Measurements from ENCODE around the gene LMO1. TPM values are rescaled to one million over a fixed set of nuclear protein-coding genes. Genes with fewer than 3 reads are reported as not detected.

LMO1 gene
- total RNA-seq, 1 experiment from 2014 or later: 0.27 TPM

GRCh38 chr11:8234425-8234821, 29.3 kb downstream of the LMO1 start:
- BruUV-seq (replicated peaks): no TSS peak
- Histone ChIP-seq H3K27ac (ENCODE audit: low read depth, low read length) (no peak overlapping the region; the same call in 1 of the 2 replicates), H3K27me3 (ENCODE audit: insufficient read depth, low read length) (no peaks in the 10 kb centered on the region), H3K4me3 (replicated peaks in 1 of 2; ENCODE audit: low read depth in 1 of 2, low read length in 2 of 2) (no peak overlapping the region), H3K79me2 (ENCODE audit: insufficient read depth, low read length) (no peaks in the 10 kb centered on the region), H3K9me3 (ENCODE audit: control insufficient read depth in 1 of 2, insufficient read depth in 1 of 2, low read depth in 1 of 2, low read length in 2 of 2) (no peaks in the 10 kb centered on the region), H3K4me2 (ENCODE audit: low read length) (peak overlapping the region; percentile 67), H4K20me1 (ENCODE audit: insufficient read depth) (no peaks in the 10 kb centered on the region), H3K4me1 (ENCODE audit: control insufficient read depth in 1 of 2, insufficient read depth in 2 of 2, low read length in 2 of 2) (peaks cover 9 to 14% of the 10 kb centered on the region in 2 experiments; a peak in 3 of 4 replicates), H3K9me2 (ENCODE audit: insufficient read depth) (no peaks in the 10 kb centered on the region), H2AFZ (ENCODE audit: low read depth, low read length, poor library complexity, severe bottlenecking) (peak overlapping the region; percentile 46), H3K36me3 (ENCODE audit: control insufficient read depth in 1 of 2, insufficient read depth in 2 of 2, low read length in 2 of 2) (no peaks in the 10 kb centered on the region), H3K9ac (ENCODE audit: low read length) (peak overlapping the region; percentile 17; the same call in 1 of the 2 replicates)
- CTCF ChIA-PET: interaction anchor here (0.9 to 3.0 kb wide), 10 partner anchors 9 to 332 kb away, joined by 3 to 13 read pairs (median 4); partner anchors contain the start of gene LMO1
- DNase-seq (ENCODE audit: low read depth, low spot score) (peak; percentile 57), ATAC-seq (peak; percentile 94)
- intact Hi-C loops (cut with micrococcal nuclease): no loop called here
- POLR2A ChIA-PET: interaction anchor here (0.7 kb wide), 1 partner anchor 332 kb away, joined by 3 read pairs; no protein-coding TSS in a partner anchor
- RAD21 ChIA-PET (ENCODE audit: low non-redundant PET in 1 of 2, low total read pairs in 2 of 2, uncharacterized antibody in 2 of 2, unreplicated experiment in 2 of 2): interaction anchor here in 1 of 2 experiments (0.8 kb wide), 1 partner anchor 29 kb away, joined by 3 read pairs; the partner anchor contains the start of gene LMO1
- TF ChIP-seq TCF7L2 (IDR thresholded peaks at IDR 0.05; ENCODE audit: borderline replicate concordance, extremely low read depth, insufficient read depth, insufficient read length) (no peak), EZH2 (IDR thresholded peaks at IDR 0.05) (no peak), ZFX (IDR thresholded peaks at IDR 0.05) (no peak), EGR1 (IDR thresholded peaks at IDR 0.05; ENCODE audit: low read depth) (no peak), SRF (IDR thresholded peaks at IDR 0.05; ENCODE audit: low read depth) (no peak), ZBTB33 (IDR thresholded peaks at IDR 0.05; ENCODE audit: extremely low read depth, insufficient replicate concordance, low read length) (no peak), CTCF (IDR thresholded peaks at IDR 0.05 in 2 of 3, conservative IDR thresholded peaks at IDR 0.05 in 1 of 3; ENCODE audit: borderline replicate concordance in 1 of 3, insufficient read depth in 1 of 3, low read depth in 2 of 3, low read length in 2 of 3) (peak; percentile 39 to 61 (median 48); a peak in 5 of 6 replicates), JUND (IDR thresholded peaks at IDR 0.05) (no peak), SIN3A (IDR thresholded peaks at IDR 0.05; ENCODE audit: low read depth) (no peak), ZNF274 (IDR thresholded peaks at IDR 0.05; ENCODE audit: low read depth, low read length) (no peak), RAD21 (IDR thresholded peaks at IDR 0.05; ENCODE audit: low read depth) (peak; percentile 28; the same call in 1 of the 2 replicates), EZH2phosphoT487 (IDR thresholded peaks at IDR 0.05; ENCODE audit: borderline replicate concordance) (no peak)
- TF ChIP-seq, protein P1, sequence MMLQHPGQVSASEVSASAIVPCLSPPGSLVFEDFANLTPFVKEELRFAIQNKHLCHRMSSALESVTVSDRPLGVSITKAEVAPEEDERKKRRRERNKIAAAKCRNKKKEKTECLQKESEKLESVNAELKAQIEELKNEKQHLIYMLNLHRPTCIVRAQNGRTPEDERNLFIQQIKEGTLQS (IDR thresholded peaks at IDR 0.05): no peak
- TF ChIP-seq, protein P2, sequence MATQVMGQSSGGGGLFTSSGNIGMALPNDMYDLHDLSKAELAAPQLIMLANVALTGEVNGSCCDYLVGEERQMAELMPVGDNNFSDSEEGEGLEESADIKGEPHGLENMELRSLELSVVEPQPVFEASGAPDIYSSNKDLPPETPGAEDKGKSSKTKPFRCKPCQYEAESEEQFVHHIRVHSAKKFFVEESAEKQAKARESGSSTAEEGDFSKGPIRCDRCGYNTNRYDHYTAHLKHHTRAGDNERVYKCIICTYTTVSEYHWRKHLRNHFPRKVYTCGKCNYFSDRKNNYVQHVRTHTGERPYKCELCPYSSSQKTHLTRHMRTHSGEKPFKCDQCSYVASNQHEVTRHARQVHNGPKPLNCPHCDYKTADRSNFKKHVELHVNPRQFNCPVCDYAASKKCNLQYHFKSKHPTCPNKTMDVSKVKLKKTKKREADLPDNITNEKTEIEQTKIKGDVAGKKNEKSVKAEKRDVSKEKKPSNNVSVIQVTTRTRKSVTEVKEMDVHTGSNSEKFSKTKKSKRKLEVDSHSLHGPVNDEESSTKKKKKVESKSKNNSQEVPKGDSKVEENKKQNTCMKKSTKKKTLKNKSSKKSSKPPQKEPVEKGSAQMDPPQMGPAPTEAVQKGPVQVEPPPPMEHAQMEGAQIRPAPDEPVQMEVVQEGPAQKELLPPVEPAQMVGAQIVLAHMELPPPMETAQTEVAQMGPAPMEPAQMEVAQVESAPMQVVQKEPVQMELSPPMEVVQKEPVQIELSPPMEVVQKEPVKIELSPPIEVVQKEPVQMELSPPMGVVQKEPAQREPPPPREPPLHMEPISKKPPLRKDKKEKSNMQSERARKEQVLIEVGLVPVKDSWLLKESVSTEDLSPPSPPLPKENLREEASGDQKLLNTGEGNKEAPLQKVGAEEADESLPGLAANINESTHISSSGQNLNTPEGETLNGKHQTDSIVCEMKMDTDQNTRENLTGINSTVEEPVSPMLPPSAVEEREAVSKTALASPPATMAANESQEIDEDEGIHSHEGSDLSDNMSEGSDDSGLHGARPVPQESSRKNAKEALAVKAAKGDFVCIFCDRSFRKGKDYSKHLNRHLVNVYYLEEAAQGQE (IDR thresholded peaks at IDR 0.05; ENCODE audit: low read depth): no peak
- TF ChIP-seq, protein P3, sequence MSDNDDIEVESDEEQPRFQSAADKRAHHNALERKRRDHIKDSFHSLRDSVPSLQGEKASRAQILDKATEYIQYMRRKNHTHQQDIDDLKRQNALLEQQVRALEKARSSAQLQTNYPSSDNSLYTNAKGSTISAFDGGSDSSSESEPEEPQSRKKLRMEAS (IDR thresholded peaks at IDR 0.05): no peak

Data from HCT116 (cell line).